ENCODE data around the gene COL6A1. TPM values are rescaled to one million over a fixed set of nuclear protein-coding genes. Genes with fewer than 3 reads are reported as not detected.

The COL6A1 gene
- total RNA-seq, 1 experiment from 2014 or later: 221 TPM

- TF ChIP-seq ZNF532 (CRISPR knock-in tag; IDR thresholded peaks at IDR 0.05; ENCODE audit: borderline replicate concordance) (no peak), STAT6 (CRISPR knock-in tag; conservative IDR thresholded peaks at IDR 0.05; ENCODE audit: low read depth) (no peak), ZNF671 (CRISPR knock-in tag; IDR thresholded peaks at IDR 0.05) (no peak), TEAD1 (CRISPR knock-in tag; IDR thresholded peaks at IDR 0.05) (no peak), E2F1 (CRISPR knock-in tag; IDR thresholded peaks at IDR 0.05) (no peak), NFE2L1 (CRISPR knock-in tag; IDR thresholded peaks at IDR 0.05) (no peak)
- TF ChIP-seq, protein P1, sequence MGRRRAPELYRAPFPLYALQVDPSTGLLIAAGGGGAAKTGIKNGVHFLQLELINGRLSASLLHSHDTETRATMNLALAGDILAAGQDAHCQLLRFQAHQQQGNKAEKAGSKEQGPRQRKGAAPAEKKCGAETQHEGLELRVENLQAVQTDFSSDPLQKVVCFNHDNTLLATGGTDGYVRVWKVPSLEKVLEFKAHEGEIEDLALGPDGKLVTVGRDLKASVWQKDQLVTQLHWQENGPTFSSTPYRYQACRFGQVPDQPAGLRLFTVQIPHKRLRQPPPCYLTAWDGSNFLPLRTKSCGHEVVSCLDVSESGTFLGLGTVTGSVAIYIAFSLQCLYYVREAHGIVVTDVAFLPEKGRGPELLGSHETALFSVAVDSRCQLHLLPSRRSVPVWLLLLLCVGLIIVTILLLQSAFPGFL (CRISPR knock-in tag; IDR thresholded peaks at IDR 0.05; ENCODE audit: borderline replicate concordance): no peak
- TF ChIP-seq, protein P2, sequence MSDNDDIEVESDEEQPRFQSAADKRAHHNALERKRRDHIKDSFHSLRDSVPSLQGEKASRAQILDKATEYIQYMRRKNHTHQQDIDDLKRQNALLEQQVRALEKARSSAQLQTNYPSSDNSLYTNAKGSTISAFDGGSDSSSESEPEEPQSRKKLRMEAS (CRISPR knock-in tag; IDR thresholded peaks at IDR 0.05): no peak
Measured at GRCh38 chr21:46003575-46004007, 22.0 kb downstream of the COL6A1 start (continued).

GRCh38 chr21:46004168-46004861 is 22.7 kb downstream of the COL6A1 start:
- Mint-ChIP-seq H3K4me3 (no peak overlapping the region), H3K27me3 (ENCODE audit: low read depth) (no peaks in the 10 kb centered on the region), H3K36me3 (peaks cover 14% of the 10 kb centered on the region), H3K9me3 (peaks cover 7% of the 10 kb centered on the region), H3K4me1 (no peaks in the 10 kb centered on the region), H3K27ac (peak overlapping the region; percentile 62; the same call in 1 of the 2 replicates)
- no peak for TF ChIP-seq SP1 (CRISPR knock-in tag; conservative IDR thresholded peaks at IDR 0.05)
- TF ChIP-seq RELA (CRISPR knock-in tag; IDR thresholded peaks at IDR 0.05; ENCODE audit: borderline replicate concordance): no peak
- TF ChIP-seq GABPB1 (CRISPR knock-in tag; IDR thresholded peaks at IDR 0.05): no peak
- no peak for TF ChIP-seq AR (CRISPR knock-in tag; IDR thresholded peaks at IDR 0.05)
- TF ChIP-seq, protein P3, sequence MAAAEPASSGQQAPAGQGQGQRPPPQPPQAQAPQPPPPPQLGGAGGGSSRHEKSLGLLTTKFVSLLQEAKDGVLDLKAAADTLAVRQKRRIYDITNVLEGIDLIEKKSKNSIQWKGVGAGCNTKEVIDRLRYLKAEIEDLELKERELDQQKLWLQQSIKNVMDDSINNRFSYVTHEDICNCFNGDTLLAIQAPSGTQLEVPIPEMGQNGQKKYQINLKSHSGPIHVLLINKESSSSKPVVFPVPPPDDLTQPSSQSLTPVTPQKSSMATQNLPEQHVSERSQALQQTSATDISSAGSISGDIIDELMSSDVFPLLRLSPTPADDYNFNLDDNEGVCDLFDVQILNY (CRISPR knock-in tag; IDR thresholded peaks at IDR 0.05): no peak
- TF ChIP-seq, protein P4, sequence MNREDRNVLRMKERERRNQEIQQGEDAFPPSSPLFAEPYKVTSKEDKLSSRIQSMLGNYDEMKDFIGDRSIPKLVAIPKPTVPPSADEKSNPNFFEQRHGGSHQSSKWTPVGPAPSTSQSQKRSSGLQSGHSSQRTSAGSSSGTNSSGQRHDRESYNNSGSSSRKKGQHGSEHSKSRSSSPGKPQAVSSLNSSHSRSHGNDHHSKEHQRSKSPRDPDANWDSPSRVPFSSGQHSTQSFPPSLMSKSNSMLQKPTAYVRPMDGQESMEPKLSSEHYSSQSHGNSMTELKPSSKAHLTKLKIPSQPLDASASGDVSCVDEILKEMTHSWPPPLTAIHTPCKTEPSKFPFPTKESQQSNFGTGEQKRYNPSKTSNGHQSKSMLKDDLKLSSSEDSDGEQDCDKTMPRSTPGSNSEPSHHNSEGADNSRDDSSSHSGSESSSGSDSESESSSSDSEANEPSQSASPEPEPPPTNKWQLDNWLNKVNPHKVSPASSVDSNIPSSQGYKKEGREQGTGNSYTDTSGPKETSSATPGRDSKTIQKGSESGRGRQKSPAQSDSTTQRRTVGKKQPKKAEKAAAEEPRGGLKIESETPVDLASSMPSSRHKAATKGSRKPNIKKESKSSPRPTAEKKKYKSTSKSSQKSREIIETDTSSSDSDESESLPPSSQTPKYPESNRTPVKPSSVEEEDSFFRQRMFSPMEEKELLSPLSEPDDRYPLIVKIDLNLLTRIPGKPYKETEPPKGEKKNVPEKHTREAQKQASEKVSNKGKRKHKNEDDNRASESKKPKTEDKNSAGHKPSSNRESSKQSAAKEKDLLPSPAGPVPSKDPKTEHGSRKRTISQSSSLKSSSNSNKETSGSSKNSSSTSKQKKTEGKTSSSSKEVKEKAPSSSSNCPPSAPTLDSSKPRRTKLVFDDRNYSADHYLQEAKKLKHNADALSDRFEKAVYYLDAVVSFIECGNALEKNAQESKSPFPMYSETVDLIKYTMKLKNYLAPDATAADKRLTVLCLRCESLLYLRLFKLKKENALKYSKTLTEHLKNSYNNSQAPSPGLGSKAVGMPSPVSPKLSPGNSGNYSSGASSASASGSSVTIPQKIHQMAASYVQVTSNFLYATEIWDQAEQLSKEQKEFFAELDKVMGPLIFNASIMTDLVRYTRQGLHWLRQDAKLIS (CRISPR knock-in tag; IDR thresholded peaks at IDR 0.05; ENCODE audit: borderline replicate concordance): no peak
- CTCF ChIA-PET: no interaction called here
- ATAC-seq: no peak
- POLR2A ChIA-PET: no interaction called here
- DNase-seq (ENCODE audit: low spot score): no peak
